DMS153 (cell line): ENCODE results near the gene ARPP19.
"Not testable (repeated sequence)": the region's sequence is repeated elsewhere in the genome, so short reads cannot be mapped to it uniquely, and the experiment has no call there.

Source experiments
- DNase-seq: peaks from one replicate; lab custom pipeline; 2025; lab: John Stamatoyannopoulos, UW

The ARPP19 gene

DNA sequence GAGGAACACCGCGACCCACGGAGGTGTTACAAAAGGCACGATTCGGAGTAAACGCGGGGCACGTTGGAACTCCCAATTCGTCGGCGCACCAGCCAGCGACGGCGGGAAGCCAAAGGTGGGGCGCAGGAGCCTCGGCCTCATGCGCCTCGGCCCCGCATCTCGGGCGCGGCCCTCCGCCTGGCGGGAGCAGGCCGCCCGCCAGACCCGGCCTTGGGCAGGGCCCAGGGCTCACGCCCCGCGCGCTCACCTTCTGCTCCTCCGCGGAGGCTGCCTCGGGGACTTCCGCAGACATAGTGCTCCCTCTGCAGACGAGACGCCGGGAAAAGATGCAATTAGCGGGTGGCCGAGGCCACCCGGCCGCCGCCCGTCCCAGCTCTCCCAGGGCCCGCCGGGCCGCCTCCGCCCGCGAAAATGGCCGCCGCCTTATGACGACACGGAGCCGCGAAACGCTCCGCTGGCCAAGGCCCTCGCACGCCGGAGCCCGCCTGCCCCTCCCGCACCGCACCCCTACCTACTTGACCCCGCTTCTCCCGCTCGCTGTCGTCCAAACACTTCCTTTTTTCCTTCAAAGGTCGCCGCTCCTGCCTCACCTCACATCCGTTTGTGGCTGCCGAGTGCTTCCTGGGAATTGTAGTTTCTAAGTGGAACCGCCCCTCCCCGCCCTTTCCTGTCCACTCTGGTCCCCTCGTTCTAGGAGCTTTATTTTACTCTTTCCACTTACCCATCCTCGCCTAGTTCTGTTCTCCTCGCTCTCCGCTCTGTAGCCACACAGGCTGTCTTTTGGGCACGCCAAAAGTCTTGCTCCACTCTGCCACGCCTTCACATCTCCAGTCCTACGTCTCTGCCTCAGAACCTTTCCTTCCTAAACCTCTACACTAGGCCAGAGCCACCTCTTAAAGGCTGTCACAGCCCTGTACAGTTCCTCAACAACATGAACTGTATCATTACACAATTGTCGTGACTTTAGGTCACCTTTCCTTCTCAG lies at the start of gene ARPP19:
Gene ARPP19 (minus strand): TSS at position 430 of the 985 bp plus-strand sequence. CDS start 138 bp downstream, at position 292.
- DNase-seq = peak; percentile 87

GRCh38 chr15:52617026-52617425 lies 48.2 kb upstream of the ARPP19 start:
- DNase-seq = no peak

GRCh38 chr15:52615302-52615701 lies 46.5 kb upstream of the ARPP19 start:
- DNase-seq = no peak

- no peak for DNase-seq
Measured at GRCh38 chr15:52609593-52609992, 40.8 kb upstream of the ARPP19 start.

GRCh38 chr15:52584414-52584813 lies 15.6 kb upstream of the ARPP19 start:
- DNase-seq = no peak

- DNase-seq = no peak
Measured at GRCh38 chr15:52579852-52580251, 11.0 kb upstream of the ARPP19 start.

- no peak for DNase-seq
Measured at GRCh38 chr15:52576692-52577091, 7.9 kb upstream of the ARPP19 start.

- DNase-seq = not testable (repeated sequence)
Measured at GRCh38 chr15:52575573-52575972, 6.7 kb upstream of the ARPP19 start.

- no peak for DNase-seq
Measured at GRCh38 chr15:52575072-52575471, 6.2 kb upstream of the ARPP19 start.

GRCh38 chr15:52574623-52575022 lies 5.8 kb upstream of the ARPP19 start:
- not testable (repeated sequence) for DNase-seq

DNA sequence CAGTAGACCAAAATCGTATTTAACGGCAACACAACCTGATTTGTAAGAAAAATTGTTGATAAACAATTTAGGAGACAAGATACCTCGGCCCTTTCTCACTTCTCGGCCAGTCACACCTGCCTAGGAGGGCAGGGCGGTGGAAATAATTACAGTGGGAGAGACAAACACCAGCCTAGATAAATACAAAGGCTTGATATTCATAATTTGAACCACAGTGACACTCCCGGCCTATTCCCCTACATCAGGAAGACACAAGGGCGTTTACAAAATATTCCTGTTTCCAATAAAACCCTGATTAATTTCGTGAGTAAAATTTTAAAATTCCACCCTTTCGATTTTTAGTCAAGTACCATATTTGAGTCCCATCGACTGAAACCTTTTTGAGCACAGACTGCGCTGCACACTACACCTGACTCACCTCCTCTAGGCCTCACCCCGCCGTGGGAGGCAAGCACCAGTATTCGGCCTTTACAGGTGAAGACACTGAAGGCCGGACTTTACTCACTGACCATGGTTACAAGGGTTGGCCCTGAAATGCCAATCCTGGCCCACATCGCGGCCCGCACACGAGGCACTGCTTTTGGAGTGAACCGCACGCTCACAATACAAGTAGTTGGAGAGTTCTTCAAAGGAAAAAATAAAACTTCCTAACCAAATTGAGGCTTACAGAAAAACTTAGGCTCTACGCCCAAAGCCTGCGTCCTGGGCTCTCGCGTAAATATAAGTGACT lies 794 bp downstream of the ARPP19 start:
- no peak for DNase-seq

DNA sequence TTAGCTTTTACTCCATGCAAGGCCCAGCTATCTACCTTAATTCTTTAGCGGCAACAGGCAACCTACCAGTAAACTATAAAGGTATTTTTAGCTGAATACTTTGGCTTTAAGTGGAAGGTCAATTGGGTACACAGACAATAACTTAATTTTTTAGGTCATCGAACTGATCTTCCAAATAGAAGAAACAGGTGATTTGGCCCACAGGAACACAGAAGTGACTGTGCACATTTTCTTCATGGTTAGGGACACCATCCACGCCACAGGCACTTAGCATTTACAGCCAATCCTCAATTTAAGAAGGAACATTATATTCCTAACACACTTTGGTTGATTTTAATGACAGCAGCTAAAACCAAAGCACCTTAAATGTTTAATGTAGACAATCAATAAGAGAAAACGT lies 1.9 kb downstream of the ARPP19 start:
- no peak for DNase-seq

DNA sequence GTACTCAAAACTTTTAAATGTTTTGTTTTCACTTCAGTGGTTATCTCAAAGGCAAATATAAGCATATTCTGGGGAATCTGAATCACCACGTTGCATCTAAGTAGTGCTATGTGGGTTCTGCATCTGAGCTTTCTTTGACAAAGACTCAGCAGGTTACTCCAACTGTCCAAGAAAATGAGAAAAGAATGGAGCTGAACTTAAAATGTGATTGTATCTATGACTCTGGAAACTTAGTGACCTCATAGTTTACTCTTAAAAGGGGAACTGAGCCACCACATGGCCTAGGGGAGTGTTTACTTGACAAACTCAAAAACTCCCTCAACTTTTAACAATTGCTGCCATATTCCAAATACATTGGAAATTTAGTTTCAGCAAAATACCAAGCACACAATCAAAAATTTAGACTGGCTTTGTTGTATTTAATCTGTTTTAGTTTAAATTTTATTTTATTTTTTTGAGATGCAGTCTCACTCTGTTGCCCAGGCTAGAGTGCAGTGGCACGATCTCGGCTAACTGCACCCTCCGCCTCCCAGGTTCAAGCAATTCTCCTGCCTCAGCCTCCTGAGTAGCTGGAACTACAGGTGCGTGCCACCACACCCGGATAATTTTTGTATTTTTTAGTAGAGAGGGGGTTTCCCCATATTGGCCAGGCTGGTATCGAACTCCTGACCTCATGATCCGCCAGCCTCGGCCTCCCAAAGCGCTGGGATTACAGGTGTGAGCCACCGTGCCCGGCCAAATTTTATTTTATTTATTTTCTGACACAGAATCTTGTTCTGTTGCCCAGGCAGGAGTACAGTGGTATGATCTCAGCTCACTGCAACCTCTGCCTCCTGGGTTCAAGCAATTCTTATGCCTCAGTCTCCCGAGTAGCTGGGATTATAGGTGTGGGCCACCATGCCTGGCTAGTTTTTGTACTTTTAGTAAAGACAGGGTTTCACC lies 3.1 kb downstream of the ARPP19 start:
- DNase-seq = not testable (repeated sequence)

GRCh38 chr15:52563501-52564060 lies 5.2 kb downstream of the ARPP19 start:
- no peak for DNase-seq

DNA sequence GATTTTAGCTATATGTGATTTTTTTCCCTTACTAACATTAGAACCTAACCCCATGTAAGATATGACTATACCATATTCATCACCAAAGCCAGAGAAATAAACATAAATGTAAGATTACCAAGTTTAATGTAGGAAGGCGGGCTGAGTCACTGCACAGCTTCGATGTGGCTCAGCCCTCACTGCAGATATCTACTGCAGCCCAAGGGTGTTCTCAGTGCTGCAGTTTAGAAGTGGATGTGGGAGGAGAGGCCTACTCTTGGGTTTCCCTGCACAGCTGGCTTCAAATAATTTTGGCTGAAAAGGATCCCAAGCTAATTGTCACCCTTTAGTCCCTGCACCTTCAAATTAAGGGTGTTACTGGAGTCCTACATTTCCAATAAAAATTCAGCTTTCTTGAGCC lies 9.3 kb downstream of the ARPP19 start:
- no peak for DNase-seq

DNA sequence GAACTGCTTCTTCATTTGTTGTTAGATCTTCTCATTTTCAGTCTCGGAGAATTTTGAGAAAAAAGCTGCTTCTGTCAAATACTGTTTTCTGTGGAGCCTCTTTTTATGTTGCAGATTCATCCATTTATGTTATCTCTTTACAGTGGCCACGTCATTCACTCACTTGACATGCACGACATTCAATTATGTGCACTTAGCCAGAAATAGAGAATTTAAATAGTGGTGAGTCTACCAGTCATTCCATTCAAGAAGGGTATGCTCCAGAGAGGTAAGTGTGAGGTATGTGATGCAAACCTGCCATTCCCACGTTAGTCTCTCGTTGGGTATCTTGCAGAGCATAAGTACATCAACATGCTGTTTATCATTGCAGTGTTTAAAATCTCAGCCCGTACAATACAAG lies 9.8 kb downstream of the ARPP19 start:
- no peak for DNase-seq

DNA sequence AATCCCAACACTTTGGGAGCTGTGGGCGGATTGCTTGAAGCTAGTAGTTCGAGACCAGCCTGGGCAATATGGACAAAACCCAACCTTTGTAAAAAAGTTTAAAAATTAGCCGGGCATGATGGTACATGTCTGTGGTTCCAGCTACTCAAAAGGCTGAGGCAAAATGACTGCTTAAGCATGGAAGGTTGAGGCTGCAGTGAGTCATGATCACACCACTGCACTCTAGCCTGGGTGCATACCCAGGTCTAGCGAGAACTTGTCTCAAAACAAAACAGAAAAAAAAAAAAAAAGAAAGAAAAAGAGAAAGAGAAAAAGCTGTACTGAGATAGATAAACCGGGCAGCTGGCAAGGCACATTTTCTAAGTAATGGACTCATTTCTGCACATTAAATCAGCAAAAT lies 10.6 kb downstream of the ARPP19 start:
- DNase-seq = no peak

- DNase-seq = no peak
Measured at GRCh38 chr15:52557274-52557641, 11.6 kb downstream of the ARPP19 start.

- no peak for DNase-seq
Measured at GRCh38 chr15:52556524-52557273, 12.1 kb downstream of the ARPP19 start.

DNA sequence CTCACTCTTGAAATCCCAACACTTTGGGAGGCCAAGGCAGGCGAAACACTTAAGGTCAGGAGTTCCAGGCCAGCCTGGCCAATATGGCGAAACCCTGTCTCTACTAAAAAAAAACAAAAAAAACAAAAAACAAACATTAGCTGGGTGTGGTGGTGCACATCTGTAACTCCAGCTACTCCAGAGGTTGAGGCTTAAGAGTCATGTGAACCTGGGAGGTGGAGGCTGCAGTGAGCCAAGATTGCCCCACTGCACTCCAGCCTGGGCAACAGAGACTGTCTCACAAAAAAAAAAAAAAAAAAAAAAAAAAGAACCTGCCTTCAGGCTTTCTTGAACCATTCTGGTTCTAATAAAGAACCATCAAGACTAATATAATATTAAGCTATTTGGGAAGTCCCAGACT lies 16.5 kb downstream of the ARPP19 start:
- no peak for DNase-seq

DNA sequence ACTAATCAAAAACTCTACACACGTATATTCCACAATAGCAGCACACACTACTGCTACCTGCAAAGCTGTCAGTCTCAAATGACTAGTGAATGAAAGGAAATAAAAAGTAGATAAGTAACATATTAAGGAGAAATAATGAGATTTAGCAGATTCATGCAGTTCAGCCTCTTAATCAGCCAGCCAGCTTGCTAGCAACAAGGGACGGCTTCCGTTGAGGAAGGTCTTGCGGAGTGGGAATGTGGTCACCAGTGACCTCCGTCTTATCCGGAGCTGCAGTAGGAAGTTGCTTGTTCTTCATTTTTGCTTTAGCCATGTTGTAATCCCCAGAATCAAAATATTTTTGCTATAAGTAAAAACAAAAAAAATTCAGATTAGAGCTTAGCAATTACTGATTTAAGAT lies 17.1 kb downstream of the ARPP19 start:
- DNase-seq = no peak
